EL (cell line): ENCODE measurements around the gene C22orf23.

Experiments
- DNase-seq: peaks from one replicate; pipeline ENCODE4 v3.0.0-alpha.2; 2016

Gene C22orf23

GRCh38 chr22:37896939-37897338 lies 56.5 kb downstream of the C22orf23 start:
- no peak for DNase-seq

- DNase-seq, result no peak
Observed at GRCh38 chr22:37896181-37896592, 57.2 kb downstream of the C22orf23 start.

- no peak for DNase-seq
Observed at GRCh38 chr22:37894939-37895670, 58.3 kb downstream of the C22orf23 start.

- DNase-seq, result no peak
Observed at GRCh38 chr22:37893583-37893983, 59.8 kb downstream of the C22orf23 start.
